Transverse colon (tissue), 4 donors: ENCODE results near the gene RABGAP1. TPM values are rescaled to one million over a fixed set of nuclear protein-coding genes. Genes with fewer than 3 reads are reported as not detected.

Source experiments
- DNase-seq: peaks from one replicate; pipeline ENCODE4 v3.0.0-alpha.2; 2019
- H3K27ac ChIP-seq, 4 donors: fragments of 200-600 bp; sonication (generic); 2 replicates each; pipeline ENCODE4 v1.5.1; 2016 to 2018; ENCODE audit warnings: inconsistent platforms in 4 of 4
- H3K27me3 ChIP-seq: fragments of 200-600 bp; sonication (generic); 2 replicates; pipeline ENCODE4 v1.5.1; 2017; ENCODE audit warnings: inconsistent platforms
- H3K36me3 ChIP-seq, 4 donors: fragments of 200-600 bp; sonication (generic); 2 replicates each; pipeline ENCODE4 v1.5.1; 2017 to 2019; ENCODE audit warnings: inconsistent platforms in 4 of 4
- H3K4me1 ChIP-seq, 4 donors: fragments of 200-600 bp; sonication (generic); 2 replicates each; pipeline ENCODE4 v1.5.1; 2017 to 2020; ENCODE audit warnings: inconsistent platforms in 4 of 4
- H3K4me3 ChIP-seq, 4 donors: fragments of 200-600 bp; sonication (generic); 1 replicate in 1 of 4; 2 replicates in 3 of 4; pipeline versions ENCODE4 v1.5.1 to v1.6.1; 2017 to 2019; ENCODE audit warnings: inconsistent platforms in 4 of 4
- H3K9me3 ChIP-seq, 2 donors: fragments of 200-600 bp; sonication (generic); 2 replicates each; pipeline ENCODE4 v1.5.1; 2017 to 2019; ENCODE audit warnings: inconsistent platforms in 2 of 2
- EP300 ChIP-seq: sonication (generic); formaldehyde crosslinking; IDR thresholded peaks from one replicate; pipeline ENCODE4 v1.6.1; 2017; ENCODE audit warnings: antibody characterized with exemption, low read depth
- POLR2A ChIP-seq: fragments of 450-650 bp; IDR thresholded peaks from one replicate; pipeline ENCODE4 v1.6.1; 2016; ENCODE audit warnings: antibody characterized with exemption, mild to moderate bottlenecking, moderate library complexity
- POLR2AphosphoS5 ChIP-seq, 3 donors: sonication (generic); formaldehyde crosslinking; IDR thresholded peaks; one replicate each; pipeline ENCODE4 v1.6.1; 2016; ENCODE audit warnings: antibody characterized with exemption in 3 of 3
- WGBS, 2 donors: methylation state at CpG; one replicate each; pipeline ENCODE4 v1.1.5; 2018; ENCODE audit warnings: low coverage in 1 of 2; 5-methylcytosine and 5-hydroxymethylcytosine counted together
- in situ Hi-C, 4 donors: fragments of 200-750 bp; cut with MboI; loops; one replicate each; pipeline versions ENCODE4 v1.15.0 to v1.15.1; 2017; ENCODE audit warnings: low sequenced_read_pairs in 3 of 4, low pct_ligation_motif_present in 1 of 4, low pct_unique_long_range_greater_than_20kb in 1 of 4
- intact Hi-C: fragments of 100-400 bp; cut with DNase I; formaldehyde crosslinking; loops from one replicate; pipeline ENCODE4 v1.15.1; 2023; ENCODE audit warnings: low total_unique reads
- total RNA-seq, 4 donors: library from RNA; depleted of rRNA; stranded (reverse); fragments of >200 nt; gene quantifications; one replicate each; pipeline ENCODE4 v1.1.0, GENCODE V29; 2016
- TF ChIP-seq, protein P1 (sequence below), 5 experiments: fragments of 200-600 bp in 3 of 5; fragments of 450-650 bp in 2 of 5; sonication (generic) in 3 of 5; IDR thresholded peaks; 1 replicate in 2 of 5; 2 replicates in 3 of 5; pipeline ENCODE4 v1.5.1; 2016 to 2017; ENCODE audit warnings: antibody characterized with exemption in 5 of 5, inconsistent platforms in 3 of 5, mild to moderate bottlenecking in 2 of 5, moderate library complexity in 1 of 5

RABGAP1 gene
- total RNA-seq, 4 donors from 2014 or later: 56.1 to 114 (median 88.9) TPM

DNA sequence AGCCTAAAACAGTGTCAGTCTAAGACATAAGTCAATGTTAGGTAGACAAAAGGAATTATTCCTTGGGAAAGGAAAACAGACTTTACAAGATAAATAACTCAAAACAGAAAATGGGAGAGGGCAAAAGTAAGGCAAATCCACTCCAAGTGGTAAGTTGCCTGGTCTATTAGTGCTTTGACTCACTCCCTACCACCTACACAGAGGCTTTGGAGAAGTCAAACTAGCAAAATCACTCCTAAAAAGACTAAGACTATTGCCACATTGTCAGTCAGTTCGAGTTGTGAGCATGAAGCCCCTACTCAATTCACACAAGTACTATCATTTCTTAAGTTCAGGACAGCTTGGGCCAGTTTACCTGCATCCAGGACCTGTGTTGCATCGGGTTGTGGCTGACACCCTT is 22.5 kb upstream of the RABGAP1 start:
- H3K27me3 ChIP-seq: no peaks in the 10 kb centered on the region
- 89 to 100% methylated on average over 1 to 2 of the region's 2 CpGs for WGBS, 2 donors
- H3K4me1 ChIP-seq: peaks cover 0 to 4% (median 2%) of the 10 kb centered on the region in 4 donors
- no peak for TF ChIP-seq POLR2A
- TF ChIP-seq POLR2AphosphoS5 (IDR thresholded peaks at IDR 0.05): no peak
- TF ChIP-seq, protein P1, sequence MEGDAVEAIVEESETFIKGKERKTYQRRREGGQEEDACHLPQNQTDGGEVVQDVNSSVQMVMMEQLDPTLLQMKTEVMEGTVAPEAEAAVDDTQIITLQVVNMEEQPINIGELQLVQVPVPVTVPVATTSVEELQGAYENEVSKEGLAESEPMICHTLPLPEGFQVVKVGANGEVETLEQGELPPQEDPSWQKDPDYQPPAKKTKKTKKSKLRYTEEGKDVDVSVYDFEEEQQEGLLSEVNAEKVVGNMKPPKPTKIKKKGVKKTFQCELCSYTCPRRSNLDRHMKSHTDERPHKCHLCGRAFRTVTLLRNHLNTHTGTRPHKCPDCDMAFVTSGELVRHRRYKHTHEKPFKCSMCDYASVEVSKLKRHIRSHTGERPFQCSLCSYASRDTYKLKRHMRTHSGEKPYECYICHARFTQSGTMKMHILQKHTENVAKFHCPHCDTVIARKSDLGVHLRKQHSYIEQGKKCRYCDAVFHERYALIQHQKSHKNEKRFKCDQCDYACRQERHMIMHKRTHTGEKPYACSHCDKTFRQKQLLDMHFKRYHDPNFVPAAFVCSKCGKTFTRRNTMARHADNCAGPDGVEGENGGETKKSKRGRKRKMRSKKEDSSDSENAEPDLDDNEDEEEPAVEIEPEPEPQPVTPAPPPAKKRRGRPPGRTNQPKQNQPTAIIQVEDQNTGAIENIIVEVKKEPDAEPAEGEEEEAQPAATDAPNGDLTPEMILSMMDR (IDR thresholded peaks at IDR 0.05): no peak
- no peak for TF ChIP-seq EP300
- H3K36me3 ChIP-seq: peaks cover 0 to 5% (median 0%) of the 10 kb centered on the region in 4 donors
- DNase-seq: no peak
- H3K9me3 ChIP-seq: no peaks in the 10 kb centered on the region
- H3K27ac ChIP-seq: no peak overlapping the region
- intact Hi-C loops: loop anchor here (5.0 kb wide), 1 partner anchor 1394 kb away; no protein-coding TSS in a partner anchor
- no peak overlapping the region for H3K4me3 ChIP-seq
- in situ Hi-C loops: no loop called here

DNA sequence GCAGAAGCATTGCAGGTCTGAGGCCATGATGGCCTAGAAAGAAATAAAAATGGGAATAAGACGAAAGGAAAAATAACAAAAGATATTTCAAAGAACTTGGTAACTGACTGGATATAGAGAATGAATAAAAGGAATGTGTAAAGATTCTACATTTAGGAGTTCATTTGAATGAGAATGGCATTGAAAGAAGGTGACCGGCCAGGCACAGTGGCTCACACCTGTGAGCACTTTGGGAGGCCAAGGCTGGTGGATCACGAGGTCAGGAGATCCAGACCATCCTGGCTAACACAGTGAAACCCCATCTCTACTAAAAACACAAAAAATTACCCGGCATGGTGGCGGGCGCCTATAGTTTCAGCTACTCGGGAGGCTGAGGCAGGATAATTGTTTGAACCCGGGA is 18.1 kb upstream of the RABGAP1 start:
- no peaks in the 10 kb centered on the region for H3K27me3 ChIP-seq
- 86 to 91% methylated on average over 4 to 8 of the region's 8 CpGs for WGBS, 2 donors
- intact Hi-C loops (no loop called here), in situ Hi-C loops (no loop called here)
- no peak for DNase-seq
- peaks cover 0 to 5% (median 0%) of the 10 kb centered on the region in 4 donors for H3K36me3 ChIP-seq
- no peaks in the 10 kb centered on the region for H3K9me3 ChIP-seq
- H3K27ac ChIP-seq: no peak overlapping the region
- TF ChIP-seq POLR2AphosphoS5 (IDR thresholded peaks at IDR 0.05) (no peak), EP300 (no peak), POLR2A (no peak)
- TF ChIP-seq, protein P1 (IDR thresholded peaks at IDR 0.05): no peak
- H3K4me1 ChIP-seq: no peaks in the 10 kb centered on the region
- no peak overlapping the region for H3K4me3 ChIP-seq

DNA sequence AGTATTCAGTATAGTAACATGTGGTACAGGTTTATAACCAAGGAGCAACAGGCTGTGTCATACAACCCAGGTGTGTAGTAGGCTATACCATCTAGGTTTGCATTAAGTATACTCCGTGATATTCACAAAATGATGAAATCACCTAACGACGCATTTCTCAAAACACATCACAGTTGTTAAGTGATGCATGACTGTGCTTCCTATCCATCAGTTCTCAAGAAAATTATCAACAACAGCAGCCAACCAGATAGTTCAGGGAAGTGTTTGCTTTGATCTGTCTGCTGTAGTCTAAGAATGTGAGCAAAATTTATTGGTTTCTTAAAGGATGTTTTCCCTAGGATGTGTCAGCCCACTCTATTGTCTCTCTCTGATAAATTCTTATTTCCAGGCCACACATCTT is 16.9 kb upstream of the RABGAP1 start:
- in situ Hi-C loops (no loop called here), intact Hi-C loops (no loop called here)
- peaks cover 0 to 5% (median 0%) of the 10 kb centered on the region in 4 donors for H3K36me3 ChIP-seq
- H3K27ac ChIP-seq: no peak overlapping the region
- H3K4me1 ChIP-seq: no peaks in the 10 kb centered on the region
- DNase-seq: no peak
- 85 to 93% methylated on average over 3 of the region's 3 CpGs for WGBS, 2 donors
- no peaks in the 10 kb centered on the region for H3K27me3 ChIP-seq
- TF ChIP-seq EP300 (no peak), POLR2AphosphoS5 (IDR thresholded peaks at IDR 0.05) (no peak), POLR2A (no peak)
- TF ChIP-seq, protein P1 (IDR thresholded peaks at IDR 0.05): no peak
- no peaks in the 10 kb centered on the region for H3K9me3 ChIP-seq
- no peak overlapping the region for H3K4me3 ChIP-seq

DNA sequence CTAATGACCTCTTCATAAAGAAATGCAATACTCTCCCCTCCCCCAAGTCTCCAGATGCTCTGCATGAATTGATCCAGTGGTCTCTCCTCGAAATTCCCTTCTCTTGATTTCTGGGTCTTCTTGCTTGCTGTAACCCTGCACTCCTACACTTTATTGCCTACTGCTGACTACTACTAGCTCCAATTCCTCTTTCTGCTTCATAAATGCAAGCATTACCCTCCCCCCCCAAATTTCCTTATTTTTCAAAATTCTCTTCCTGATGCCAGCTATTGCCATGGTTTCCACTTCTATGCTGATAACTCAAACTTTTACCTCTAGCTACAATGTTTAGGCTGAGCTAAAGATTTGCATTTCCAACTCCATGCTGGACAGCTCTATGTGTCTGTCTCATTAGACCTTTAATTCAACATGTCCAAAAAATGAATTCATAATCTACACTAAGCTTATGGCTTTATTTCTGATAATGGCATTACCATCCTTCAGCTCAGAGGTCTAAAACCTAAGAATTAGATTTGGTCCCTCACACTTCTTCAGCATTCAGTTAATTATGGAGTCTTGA is 10.9 kb upstream of the RABGAP1 start:
- TF ChIP-seq, protein P1 (IDR thresholded peaks at IDR 0.05): no peak
- TF ChIP-seq POLR2A: no peak
- no peak for TF ChIP-seq EP300
- TF ChIP-seq POLR2AphosphoS5 (IDR thresholded peaks at IDR 0.05): no peak
- Histone ChIP-seq H3K36me3 (no peaks in the 10 kb centered on the region), H3K27me3 (no peaks in the 10 kb centered on the region), H3K9me3 (no peaks in the 10 kb centered on the region), H3K4me3 (no peak overlapping the region), H3K27ac (no peak overlapping the region), H3K4me1 (peaks cover 6 to 35% (median 23%) of the 10 kb centered on the region in 4 donors)
- intact Hi-C loops (no loop called here), in situ Hi-C loops (no loop called here)
- no peak for DNase-seq
- 81% methylated on average over 1 of the region's 1 CpG; no CpG with 5 or more reads in 1 of the 2 donors for WGBS, 2 donors
